ENCODE results near the gene BHLHA9. TPM values are rescaled to one million over a fixed set of nuclear protein-coding genes. Genes with fewer than 3 reads are reported as not detected.

Gene BHLHA9
- total RNA-seq, 2 donors from 2014 or later, result not detected

GRCh38 chr17:1267471-1267943 lies 2.7 kb upstream of the BHLHA9 start:
- DNase-seq, result no peak
- H3K4me1 Mint-ChIP-seq, result peaks cover 11% of the 10 kb centered on the region

GRCh38 chr17:1271030-1271423 lies 783 bp downstream of the BHLHA9 start:
- no peaks in the 10 kb centered on the region for H3K9me3 ChIP-seq (ENCODE audit: control insufficient read depth, low read length, poor library complexity, severe bottlenecking)
- DNase-seq, result no peak
- H3K27me3 Mint-ChIP-seq, result peaks cover 6% of the 10 kb centered on the region

More at GRCh38 chr17:1267471-1267943, 2.7 kb upstream of the BHLHA9 start:
- no peaks in the 10 kb centered on the region for H3K9me3 ChIP-seq (ENCODE audit: control insufficient read depth, low read length, poor library complexity, severe bottlenecking)
- no peaks in the 10 kb centered on the region for H3K36me3 Mint-ChIP-seq (ENCODE audit: low read depth)
- no peak for ATAC-seq
- H3K27me3 Mint-ChIP-seq, result no peaks in the 10 kb centered on the region
- H3K27ac Mint-ChIP-seq, result no peak overlapping the region
- H3K4me3 Mint-ChIP-seq, result peak overlapping the region; percentile 85

GRCh38 chr17:1271441-1271840 lies 1.2 kb downstream of the BHLHA9 start:
- no peak overlapping the region for H3K4me3 Mint-ChIP-seq

More at GRCh38 chr17:1271030-1271423, 783 bp downstream of the BHLHA9 start:
- H3K4me1 Mint-ChIP-seq, result peaks cover 18% of the 10 kb centered on the region
- no peak overlapping the region for H3K27ac Mint-ChIP-seq
- H3K36me3 Mint-ChIP-seq (ENCODE audit: low read depth), result no peaks in the 10 kb centered on the region
- no peak overlapping the region for H3K4me3 Mint-ChIP-seq
- no peak for ATAC-seq

GRCh38 chr17:1272701-1273100 lies 2.5 kb downstream of the BHLHA9 start:
- H3K4me3 Mint-ChIP-seq, result no peak overlapping the region
- no peaks in the 10 kb centered on the region for H3K36me3 Mint-ChIP-seq (ENCODE audit: low read depth)
- H3K9me3 ChIP-seq (ENCODE audit: control insufficient read depth, low read length, poor library complexity, severe bottlenecking), result no peaks in the 10 kb centered on the region
- peaks cover 13% of the 10 kb centered on the region for H3K4me1 Mint-ChIP-seq
- no peak for ATAC-seq
- DNase-seq, result no peak
- H3K27ac Mint-ChIP-seq, result no peak overlapping the region
- H3K27me3 Mint-ChIP-seq, result peaks cover 6% of the 10 kb centered on the region

More at GRCh38 chr17:1271441-1271840, 1.2 kb downstream of the BHLHA9 start:
- ATAC-seq, result no peak
- Mint-ChIP-seq H3K36me3 (ENCODE audit: low read depth) (no peaks in the 10 kb centered on the region), H3K27me3 (peaks cover 6% of the 10 kb centered on the region), H3K4me1 (peaks cover 19% of the 10 kb centered on the region), H3K27ac (no peak overlapping the region)
- H3K9me3 ChIP-seq (ENCODE audit: control insufficient read depth, low read length, poor library complexity, severe bottlenecking), result no peaks in the 10 kb centered on the region
- no peak for DNase-seq

- Mint-ChIP-seq H3K4me1 (peaks cover 12% of the 10 kb centered on the region), H3K27me3 (peaks cover 6% of the 10 kb centered on the region), H3K4me3 (no peak overlapping the region), H3K36me3 (ENCODE audit: low read depth) (no peaks in the 10 kb centered on the region), H3K27ac (no peak overlapping the region)
- DNase-seq (no peak), ATAC-seq (no peak)
- no peaks in the 10 kb centered on the region for H3K9me3 ChIP-seq (ENCODE audit: control insufficient read depth, low read length, poor library complexity, severe bottlenecking)
These were observed 3.4 kb downstream of the BHLHA9 start for GRCh38 chr17:1273492-1274244.

- no peak overlapping the region for H3K27ac Mint-ChIP-seq
- peaks cover 11% of the 10 kb centered on the region for H3K4me1 Mint-ChIP-seq
- H3K4me3 Mint-ChIP-seq, result no peak overlapping the region
- ATAC-seq (no peak), DNase-seq (no peak)
- no peaks in the 10 kb centered on the region for H3K36me3 Mint-ChIP-seq (ENCODE audit: low read depth)
- H3K9me3 ChIP-seq (ENCODE audit: control insufficient read depth, low read length, poor library complexity, severe bottlenecking), result no peaks in the 10 kb centered on the region
- H3K27me3 Mint-ChIP-seq, result peaks cover 6% of the 10 kb centered on the region
These were observed 4.0 kb downstream of the BHLHA9 start for GRCh38 chr17:1274245-1274608.

GRCh38 chr17:1275205-1275961 lies 5.1 kb downstream of the BHLHA9 start:
- DNase-seq (no peak), ATAC-seq (peak; percentile 24)
- H3K27me3 Mint-ChIP-seq, result peaks cover 6% of the 10 kb centered on the region
- H3K27ac Mint-ChIP-seq, result no peak overlapping the region
- peaks cover 9% of the 10 kb centered on the region for H3K4me1 Mint-ChIP-seq
- peak overlapping the region; percentile 57 for H3K4me3 Mint-ChIP-seq
- H3K9me3 ChIP-seq (ENCODE audit: control insufficient read depth, low read length, poor library complexity, severe bottlenecking), result no peaks in the 10 kb centered on the region
- no peaks in the 10 kb centered on the region for H3K36me3 Mint-ChIP-seq (ENCODE audit: low read depth)

- Mint-ChIP-seq H3K4me1 (peaks cover 9% of the 10 kb centered on the region), H3K27me3 (peaks cover 6% of the 10 kb centered on the region), H3K4me3 (peak overlapping the region; percentile 41), H3K36me3 (ENCODE audit: low read depth) (no peaks in the 10 kb centered on the region), H3K27ac (no peak overlapping the region)
- ATAC-seq (peak; percentile 87), DNase-seq (peak; percentile 57 to 66 (median 63))
- H3K9me3 ChIP-seq (ENCODE audit: control insufficient read depth, low read length, poor library complexity, severe bottlenecking), result no peaks in the 10 kb centered on the region
These were observed 5.9 kb downstream of the BHLHA9 start for GRCh38 chr17:1275962-1276736.

GRCh38 chr17:1280652-1281051 lies 10.4 kb downstream of the BHLHA9 start:
- Mint-ChIP-seq H3K36me3 (ENCODE audit: low read depth) (no peaks in the 10 kb centered on the region), H3K4me3 (no peak overlapping the region)

GRCh38 chr17:1286379-1287106 lies 16.3 kb downstream of the BHLHA9 start:
- H3K9me3 ChIP-seq (ENCODE audit: control insufficient read depth, low read length, poor library complexity, severe bottlenecking), result no peaks in the 10 kb centered on the region
- Mint-ChIP-seq H3K4me3 (no peak overlapping the region), H3K27ac (no peak overlapping the region), H3K27me3 (no peaks in the 10 kb centered on the region), H3K4me1 (peaks cover 16% of the 10 kb centered on the region), H3K36me3 (ENCODE audit: low read depth) (peaks cover 2% of the 10 kb centered on the region)
- no peak for DNase-seq
- no peak for ATAC-seq

More at GRCh38 chr17:1280652-1281051, 10.4 kb downstream of the BHLHA9 start:
- peaks cover 2% of the 10 kb centered on the region for H3K4me1 Mint-ChIP-seq
- H3K27ac Mint-ChIP-seq, result no peak overlapping the region
- DNase-seq (no peak), ATAC-seq (no peak)
- no peaks in the 10 kb centered on the region for H3K27me3 Mint-ChIP-seq
- H3K9me3 ChIP-seq (ENCODE audit: control insufficient read depth, low read length, poor library complexity, severe bottlenecking), result no peaks in the 10 kb centered on the region

GRCh38 chr17:1289695-1290094 lies 19.5 kb downstream of the BHLHA9 start:
- H3K27me3 Mint-ChIP-seq, result no peaks in the 10 kb centered on the region
- no peak overlapping the region for H3K4me3 Mint-ChIP-seq
- DNase-seq (no peak), ATAC-seq (no peak)
- H3K27ac Mint-ChIP-seq, result no peak overlapping the region
- peaks cover 2% of the 10 kb centered on the region for H3K36me3 Mint-ChIP-seq (ENCODE audit: low read depth)
- no peaks in the 10 kb centered on the region for H3K9me3 ChIP-seq (ENCODE audit: control insufficient read depth, low read length, poor library complexity, severe bottlenecking)
- peaks cover 33% of the 10 kb centered on the region for H3K4me1 Mint-ChIP-seq

- no peaks in the 10 kb centered on the region for H3K9me3 ChIP-seq (ENCODE audit: control insufficient read depth, low read length, poor library complexity, severe bottlenecking)
- Mint-ChIP-seq H3K4me3 (no peak overlapping the region), H3K27ac (no peak overlapping the region), H3K4me1 (peaks cover 39% of the 10 kb centered on the region), H3K36me3 (ENCODE audit: low read depth) (peaks cover 2% of the 10 kb centered on the region), H3K27me3 (no peaks in the 10 kb centered on the region)
- ATAC-seq (no peak), DNase-seq (no peak)
These were observed 20.4 kb downstream of the BHLHA9 start for GRCh38 chr17:1290676-1291075.
